Kidney tubule cell (primary cell): ENCODE data around the gene PER3.

Experiments
- DNase-seq: peaks from one replicate; pipeline ENCODE4 v3.0.0-alpha.2; 2018; ENCODE audit warnings: low spot score

Gene PER3

GRCh38 chr1:7873801-7874795 lies 90.0 kb downstream of the PER3 start:
- no peak for DNase-seq

GRCh38 chr1:7878027-7878426 lies 93.9 kb downstream of the PER3 start:
- no peak for DNase-seq

- DNase-seq: no peak
Observed at GRCh38 chr1:7879228-7879627, 95.1 kb downstream of the PER3 start.

- DNase-seq: no peak
Observed at GRCh38 chr1:7884757-7885156, 100.7 kb downstream of the PER3 start.

- DNase-seq: peak; percentile 32
Observed at GRCh38 chr1:7885513-7886404, 101.7 kb downstream of the PER3 start.

- DNase-seq: peak; percentile 21
Observed at GRCh38 chr1:7886405-7886745, 102.3 kb downstream of the PER3 start.

GRCh38 chr1:7888248-7889081 lies 104.4 kb downstream of the PER3 start:
- DNase-seq: no peak

- DNase-seq: no peak
Observed at GRCh38 chr1:7890853-7891252, 106.8 kb downstream of the PER3 start.

GRCh38 chr1:7891804-7892203 lies 107.7 kb downstream of the PER3 start:
- DNase-seq: no peak

GRCh38 chr1:7893529-7894180 lies 109.6 kb downstream of the PER3 start:
- no peak for DNase-seq
